ENCODE measurements around the gene BTBD19.

DNA sequence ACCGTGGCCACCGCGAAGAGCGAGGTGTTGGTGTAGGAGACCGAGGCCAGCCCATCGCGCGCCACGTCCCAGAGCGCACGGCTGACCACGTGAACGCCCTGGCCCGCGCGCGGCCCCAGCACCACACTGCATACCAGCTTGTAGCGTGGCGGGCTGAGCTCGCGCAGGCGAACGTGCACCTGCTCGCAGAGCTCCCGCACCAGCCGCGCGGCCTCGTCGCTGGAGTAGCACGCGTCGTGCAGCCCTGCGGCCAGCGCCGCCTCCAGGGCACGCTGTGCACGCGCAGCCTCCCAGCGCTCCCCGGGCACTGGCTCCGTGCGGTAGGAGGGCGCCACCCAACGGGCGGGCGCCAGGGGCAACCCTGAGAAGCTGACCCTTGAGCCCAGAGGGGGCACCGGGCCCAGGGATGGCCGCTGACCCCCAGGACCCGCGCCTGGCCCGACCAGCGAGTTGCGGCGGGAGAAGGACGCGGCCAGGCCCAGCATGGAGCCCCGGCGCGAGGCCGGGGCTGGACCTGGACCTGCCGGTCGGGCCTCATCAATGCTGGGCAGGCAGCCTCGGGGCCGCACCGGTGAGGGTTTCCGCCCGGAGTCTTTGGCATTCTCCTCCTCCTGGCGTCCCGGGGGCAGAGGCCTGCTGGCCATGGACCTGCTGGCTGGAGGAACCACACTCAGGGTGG is 2.2 kb upstream of the BTBD19 start:
- TF ChIP-seq POLR2A (IDR thresholded peaks at IDR 0.05), result no peak
- TF ChIP-seq, protein P1, sequence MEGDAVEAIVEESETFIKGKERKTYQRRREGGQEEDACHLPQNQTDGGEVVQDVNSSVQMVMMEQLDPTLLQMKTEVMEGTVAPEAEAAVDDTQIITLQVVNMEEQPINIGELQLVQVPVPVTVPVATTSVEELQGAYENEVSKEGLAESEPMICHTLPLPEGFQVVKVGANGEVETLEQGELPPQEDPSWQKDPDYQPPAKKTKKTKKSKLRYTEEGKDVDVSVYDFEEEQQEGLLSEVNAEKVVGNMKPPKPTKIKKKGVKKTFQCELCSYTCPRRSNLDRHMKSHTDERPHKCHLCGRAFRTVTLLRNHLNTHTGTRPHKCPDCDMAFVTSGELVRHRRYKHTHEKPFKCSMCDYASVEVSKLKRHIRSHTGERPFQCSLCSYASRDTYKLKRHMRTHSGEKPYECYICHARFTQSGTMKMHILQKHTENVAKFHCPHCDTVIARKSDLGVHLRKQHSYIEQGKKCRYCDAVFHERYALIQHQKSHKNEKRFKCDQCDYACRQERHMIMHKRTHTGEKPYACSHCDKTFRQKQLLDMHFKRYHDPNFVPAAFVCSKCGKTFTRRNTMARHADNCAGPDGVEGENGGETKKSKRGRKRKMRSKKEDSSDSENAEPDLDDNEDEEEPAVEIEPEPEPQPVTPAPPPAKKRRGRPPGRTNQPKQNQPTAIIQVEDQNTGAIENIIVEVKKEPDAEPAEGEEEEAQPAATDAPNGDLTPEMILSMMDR (IDR thresholded peaks at IDR 0.05), result no peak

All from Peyer's patch (tissue), 4 donors.